ENCODE measurements around the gene ZNF512. TPM values are rescaled to one million over a fixed set of nuclear protein-coding genes. Genes with fewer than 3 reads are reported as not detected.
"Not testable (repeated sequence)": the region's sequence is repeated elsewhere in the genome, so short reads cannot be mapped to it uniquely, and the experiment has no call there.

The ZNF512 gene
- total RNA-seq, 2 donors from 2014 or later, result 16.8 to 62.5 TPM

- H3K4me1 ChIP-seq (ENCODE audit: control insufficient read depth in 1 of 2, low read depth in 2 of 2), result no peaks in the 10 kb centered on the region
- H3K4me3 ChIP-seq, result no peak overlapping the region
- no peak overlapping the region for H3K27ac ChIP-seq
- no peaks in the 10 kb centered on the region for H3K9me3 ChIP-seq
- no peaks in the 10 kb centered on the region for H3K27me3 ChIP-seq (replicated peaks; ENCODE audit: insufficient read depth)
- no peak for DNase-seq (ENCODE audit: low spot score)
- no peak for ATAC-seq (ENCODE audit: insufficient number of reproducible peaks, low FRiP score, low read depth)
- TF ChIP-seq CTCF (IDR thresholded peaks at IDR 0.05), result no peak
- no peaks in the 10 kb centered on the region for H3K36me3 ChIP-seq
Observed at GRCh38 chr2:27545348-27546141, 37.3 kb upstream of the ZNF512 start.

DNA sequence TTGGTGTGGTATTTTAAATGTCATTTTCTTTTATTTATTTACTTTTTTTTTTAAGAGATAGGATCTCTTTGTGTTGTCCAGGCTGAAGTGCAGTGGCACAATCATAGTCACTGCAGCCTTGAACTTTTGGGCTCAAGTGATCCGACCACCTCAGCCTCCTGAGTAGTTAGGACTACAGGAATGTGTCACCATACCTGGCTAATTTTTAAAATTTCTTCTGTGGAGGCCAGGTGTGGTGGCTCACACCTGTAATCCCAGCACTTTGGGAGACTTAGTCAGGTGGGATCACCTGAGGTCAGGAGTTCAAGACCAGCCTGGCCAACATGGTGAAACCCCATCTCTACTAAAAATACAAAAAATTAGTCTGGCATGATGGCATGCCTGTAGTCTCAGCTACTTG, 33.5 kb upstream of the ZNF512 start:
- ATAC-seq (ENCODE audit: insufficient number of reproducible peaks, low FRiP score, low read depth), result no peak
- H3K4me1 ChIP-seq (ENCODE audit: control insufficient read depth in 1 of 2, low read depth in 2 of 2), result no peaks in the 10 kb centered on the region
- no peak for TF ChIP-seq CTCF (IDR thresholded peaks at IDR 0.05)

DNA sequence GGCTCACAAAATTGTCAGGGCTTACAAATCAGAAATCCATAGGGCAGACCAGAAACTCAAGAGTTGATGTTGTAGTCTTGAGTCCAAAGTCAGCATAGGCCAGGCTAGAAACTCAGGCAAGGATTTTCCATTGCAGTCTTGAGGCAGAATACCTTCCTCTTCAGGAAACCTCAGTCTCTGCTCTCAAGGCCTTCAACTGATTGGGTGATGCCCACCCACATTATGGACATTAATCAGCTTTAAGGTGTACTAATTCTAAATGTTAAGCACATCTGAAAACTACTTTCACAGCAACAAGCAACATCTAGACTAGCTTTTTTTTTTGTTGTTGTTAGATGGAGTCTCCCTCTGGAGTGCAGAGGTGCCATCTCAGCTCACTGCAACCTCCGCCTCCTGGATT, 31.3 kb upstream of the ZNF512 start:
- H3K36me3 ChIP-seq, result no peaks in the 10 kb centered on the region
- DNase-seq (ENCODE audit: low spot score) (no peak), ATAC-seq (ENCODE audit: insufficient number of reproducible peaks, low FRiP score, low read depth) (no peak)
- H3K4me3 ChIP-seq, result no peak overlapping the region
- TF ChIP-seq CTCF (IDR thresholded peaks at IDR 0.05), result no peak
- H3K27me3 ChIP-seq (replicated peaks; ENCODE audit: insufficient read depth), result no peaks in the 10 kb centered on the region
- no peak overlapping the region for H3K27ac ChIP-seq
- no peaks in the 10 kb centered on the region for H3K9me3 ChIP-seq
- no peaks in the 10 kb centered on the region for H3K4me1 ChIP-seq (ENCODE audit: control insufficient read depth in 1 of 2, low read depth in 2 of 2)

More for the DNA sequence above, 33.5 kb upstream of the ZNF512 start:
- H3K4me3 ChIP-seq, result no peak overlapping the region
- no peaks in the 10 kb centered on the region for H3K27me3 ChIP-seq (replicated peaks; ENCODE audit: insufficient read depth)
- no peak overlapping the region for H3K27ac ChIP-seq
- no peaks in the 10 kb centered on the region for H3K36me3 ChIP-seq
- DNase-seq (ENCODE audit: low spot score), result no peak
- H3K9me3 ChIP-seq, result no peaks in the 10 kb centered on the region

DNA sequence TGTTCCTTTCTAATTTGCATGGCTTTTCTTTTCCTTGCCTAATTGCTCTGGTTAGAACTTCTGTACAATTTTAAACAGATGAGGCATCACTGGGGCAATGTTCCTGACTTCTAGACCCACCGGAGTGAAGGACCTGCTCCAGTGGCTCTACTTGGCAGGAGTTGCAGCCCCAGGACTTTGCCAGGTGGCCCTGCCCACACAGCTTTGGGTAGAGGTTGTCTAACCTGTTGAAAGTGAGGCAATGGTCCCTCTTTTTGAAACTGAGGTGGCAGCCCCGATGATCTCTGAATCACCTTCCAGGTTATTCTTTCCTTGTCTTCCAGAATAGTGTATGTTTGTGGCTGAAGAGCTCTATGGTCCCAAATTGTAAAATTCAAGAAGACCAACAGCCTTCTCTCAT, 29.9 kb upstream of the ZNF512 start:
- ATAC-seq (ENCODE audit: insufficient number of reproducible peaks, low FRiP score, low read depth), result no peak
- no peaks in the 10 kb centered on the region for H3K36me3 ChIP-seq

GRCh38 chr2:27554451-27554850, 28.4 kb upstream of the ZNF512 start:
- H3K9me3 ChIP-seq; H3K36me3 ChIP-seq; ATAC-seq (ENCODE audit: insufficient number of reproducible peaks, low FRiP score, low read depth); H3K27ac ChIP-seq; H3K4me1 ChIP-seq (ENCODE audit: control insufficient read depth in 1 of 2, low read depth in 2 of 2); DNase-seq (ENCODE audit: low spot score); H3K4me3 ChIP-seq; H3K27me3 ChIP-seq (replicated peaks; ENCODE audit: insufficient read depth): not testable (repeated sequence)

More for the DNA sequence above, 29.9 kb upstream of the ZNF512 start:
- H3K27me3 ChIP-seq (replicated peaks; ENCODE audit: insufficient read depth), result no peaks in the 10 kb centered on the region
- no peak for TF ChIP-seq CTCF (IDR thresholded peaks at IDR 0.05)
- no peaks in the 10 kb centered on the region for H3K4me1 ChIP-seq (ENCODE audit: control insufficient read depth in 1 of 2, low read depth in 2 of 2)
- H3K4me3 ChIP-seq, result no peak overlapping the region
- DNase-seq (ENCODE audit: low spot score), result no peak
- no peaks in the 10 kb centered on the region for H3K9me3 ChIP-seq
- no peak overlapping the region for H3K27ac ChIP-seq

DNA sequence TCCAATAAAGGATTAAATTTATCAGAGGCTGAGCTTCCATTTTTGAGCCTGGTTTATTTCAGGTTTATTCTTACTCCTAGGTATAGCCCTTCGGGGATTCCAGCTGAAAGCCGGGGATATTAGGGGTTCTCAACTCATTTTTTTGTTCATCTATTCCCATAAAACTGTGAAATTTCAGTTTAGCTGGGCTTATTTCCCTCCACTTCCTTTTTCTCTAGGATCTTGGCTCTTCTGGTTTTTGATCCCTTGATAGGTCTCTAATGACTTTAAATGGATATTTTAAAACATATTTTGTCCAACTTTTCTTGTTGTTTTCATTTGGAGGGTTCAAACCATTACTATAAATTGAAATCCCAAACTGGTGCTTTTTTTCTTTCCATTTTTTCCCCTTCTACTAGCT, 23.6 kb upstream of the ZNF512 start:
- no peak for ATAC-seq (ENCODE audit: insufficient number of reproducible peaks, low FRiP score, low read depth)
- H3K9me3 ChIP-seq, result no peaks in the 10 kb centered on the region

More for the DNA sequence above, 23.6 kb upstream of the ZNF512 start:
- no peaks in the 10 kb centered on the region for H3K36me3 ChIP-seq
- H3K27ac ChIP-seq, result no peak overlapping the region
- no peak for DNase-seq (ENCODE audit: low spot score)
- H3K4me3 ChIP-seq, result no peak overlapping the region
- H3K27me3 ChIP-seq (replicated peaks; ENCODE audit: insufficient read depth), result no peaks in the 10 kb centered on the region
- no peaks in the 10 kb centered on the region for H3K4me1 ChIP-seq (ENCODE audit: control insufficient read depth in 1 of 2, low read depth in 2 of 2)
- TF ChIP-seq CTCF (IDR thresholded peaks at IDR 0.05), result no peak
